ENCODE measurements around the gene EEIG1.

- TF ChIP-seq POLR2A (IDR thresholded peaks at IDR 0.05) (peak; percentile 9), CTCF (IDR thresholded peaks at IDR 0.05) (no peak), POLR2AphosphoS5 (IDR thresholded peaks at IDR 0.05) (peak; percentile 14)
These were observed 4.3 kb downstream of the EEIG1 start for GRCh38 chr9:127976498-127976897.

Data from prostate gland (tissue), 2 donors.